IPS-11a (cell line): Measurements from ENCODE around the gene RDH5.
A peak's percentile ranks its signal among the peaks of the same experiment; 100 is the strongest.

ENCODE experiments used
- H3K4me3 ChIP-seq: one replicate; pipeline ENCODE4 v1.5.1; 2013; ENCODE audit warnings: low read depth, low read length, control low read depth

The RDH5 gene, protein sequence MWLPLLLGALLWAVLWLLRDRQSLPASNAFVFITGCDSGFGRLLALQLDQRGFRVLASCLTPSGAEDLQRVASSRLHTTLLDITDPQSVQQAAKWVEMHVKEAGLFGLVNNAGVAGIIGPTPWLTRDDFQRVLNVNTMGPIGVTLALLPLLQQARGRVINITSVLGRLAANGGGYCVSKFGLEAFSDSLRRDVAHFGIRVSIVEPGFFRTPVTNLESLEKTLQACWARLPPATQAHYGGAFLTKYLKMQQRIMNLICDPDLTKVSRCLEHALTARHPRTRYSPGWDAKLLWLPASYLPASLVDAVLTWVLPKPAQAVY

DNA sequence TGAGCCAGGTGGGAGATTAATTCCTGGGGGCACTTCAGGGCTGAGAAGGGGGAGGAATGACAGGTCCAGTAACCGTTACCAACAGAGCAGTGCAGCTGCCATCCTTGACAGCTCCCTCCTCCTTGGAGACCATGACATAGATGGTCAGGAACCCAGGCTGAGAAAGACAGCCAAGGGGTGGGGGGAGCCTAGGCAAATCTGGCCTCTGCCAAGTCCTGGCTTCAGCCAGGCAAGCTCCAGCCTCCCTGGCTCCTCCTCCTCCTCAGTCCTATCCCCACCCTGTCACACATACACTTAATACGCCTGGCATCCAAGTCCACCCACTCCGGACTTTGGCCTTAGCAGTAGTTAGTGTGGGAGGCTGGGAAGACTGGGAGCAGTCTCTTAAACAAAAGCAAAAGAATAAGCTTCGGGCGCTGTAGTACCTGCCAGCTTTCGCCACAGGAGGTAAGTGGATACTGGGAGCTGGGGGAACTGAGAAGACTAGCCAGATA lies at the start of gene RDH5:
Gene RDH5 (plus strand): TSS at position 323 of the 494 bp plus-strand sequence. CDS start 792 bp downstream, outside the sequence.
- no peak within 1 kb of the TSS for H3K4me3 ChIP-seq

DNA sequence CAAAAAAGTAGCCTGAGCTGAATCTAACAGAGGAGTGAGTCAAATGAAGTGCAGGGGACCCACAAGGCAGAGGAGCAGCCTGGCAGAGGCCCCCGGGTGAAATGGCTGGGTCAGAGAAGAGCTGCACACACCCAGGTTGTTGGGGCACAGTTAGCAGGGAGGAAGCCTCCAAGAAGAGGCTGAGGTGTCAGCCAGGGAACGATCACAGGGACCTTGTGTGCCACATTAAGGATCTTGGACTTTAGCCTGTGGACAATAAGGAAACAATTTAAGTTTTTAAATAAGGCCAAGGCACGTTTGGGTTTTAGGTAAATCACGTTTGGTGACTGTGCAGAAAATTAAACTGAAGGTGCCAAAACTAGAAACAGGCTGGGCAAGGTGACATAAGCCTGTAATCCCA lies 48.4 kb upstream of the RDH5 start:
- H3K4me3 ChIP-seq: no peak overlapping the region

DNA sequence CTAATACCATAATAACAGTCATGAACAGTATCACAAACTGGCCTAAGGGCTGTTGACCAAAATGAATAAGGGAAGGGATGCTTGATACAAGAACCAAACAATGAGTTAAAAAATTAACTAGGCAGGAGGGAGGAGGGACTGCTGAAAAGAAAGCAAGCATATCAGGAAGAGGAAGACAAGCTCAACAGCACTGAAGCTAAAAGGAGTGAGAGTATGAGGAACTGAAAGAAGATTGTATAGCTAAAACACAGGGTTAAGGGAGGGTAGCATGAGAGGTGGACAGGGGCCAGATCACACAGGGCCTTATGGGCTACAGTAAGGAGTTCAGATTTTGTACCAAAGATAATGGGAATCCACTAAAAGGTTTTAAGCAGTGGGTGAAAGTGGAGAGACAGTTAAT lies 46.6 kb upstream of the RDH5 start:
- H3K4me3 ChIP-seq: no peak overlapping the region

DNA sequence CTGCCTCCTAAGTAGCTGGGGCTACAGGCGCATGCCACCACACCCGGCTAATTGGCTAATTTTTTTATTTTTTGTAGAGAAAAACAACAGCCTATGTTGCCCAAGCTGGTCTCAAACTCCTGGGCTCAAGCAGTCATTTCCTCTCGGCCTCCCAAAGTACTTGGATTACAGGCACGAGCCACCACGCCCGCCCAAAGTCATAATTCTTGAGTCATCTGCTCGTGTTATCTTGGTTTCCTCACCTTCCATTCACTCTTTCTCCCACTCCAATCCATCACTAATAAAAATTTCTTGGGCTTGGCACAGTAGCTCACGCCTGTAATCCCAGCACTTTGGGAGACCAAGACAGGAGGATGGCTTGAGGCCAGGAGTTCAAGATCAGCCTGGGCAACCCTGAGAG lies 44.5 kb upstream of the RDH5 start:
- no peak overlapping the region for H3K4me3 ChIP-seq

DNA sequence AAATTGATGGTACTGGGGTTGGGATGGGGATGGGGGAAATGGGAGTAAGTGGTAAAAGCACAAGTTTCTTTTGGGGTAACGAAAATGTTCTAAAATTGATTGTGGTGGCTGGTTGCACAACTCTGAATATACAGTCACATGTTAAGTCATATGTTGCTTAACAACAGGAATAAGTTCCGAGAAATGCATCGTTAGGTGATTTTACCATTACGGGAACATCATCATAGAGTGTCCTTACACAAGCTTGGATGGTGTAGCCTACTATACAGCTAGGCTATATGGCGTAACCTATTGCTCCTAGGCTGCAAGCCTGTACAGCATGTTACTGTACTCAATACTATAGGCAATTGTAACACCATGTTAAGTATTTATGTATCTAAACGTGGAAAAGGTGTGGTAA lies 43.5 kb upstream of the RDH5 start:
- H3K4me3 ChIP-seq: no peak overlapping the region

DNA sequence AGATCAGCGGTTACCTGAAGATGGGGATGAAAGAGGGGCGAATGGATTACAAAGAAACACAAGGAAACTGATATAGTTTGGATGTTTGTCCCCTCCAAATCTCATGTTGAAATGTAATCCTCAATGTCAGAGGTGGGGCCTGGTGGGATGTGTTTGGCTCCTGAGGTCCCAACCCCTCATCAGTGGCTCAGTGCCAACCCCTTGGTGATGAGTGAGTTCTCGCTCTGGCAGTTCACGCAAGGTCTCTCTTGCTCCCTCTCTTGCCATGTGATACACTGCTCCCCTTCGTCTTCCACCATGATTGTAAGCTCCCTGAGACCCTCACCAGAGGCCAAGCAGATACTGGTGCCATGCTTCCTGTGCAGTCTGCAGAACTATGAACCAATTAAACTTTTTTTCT lies 40.5 kb upstream of the RDH5 start:
- no peak overlapping the region for H3K4me3 ChIP-seq

DNA sequence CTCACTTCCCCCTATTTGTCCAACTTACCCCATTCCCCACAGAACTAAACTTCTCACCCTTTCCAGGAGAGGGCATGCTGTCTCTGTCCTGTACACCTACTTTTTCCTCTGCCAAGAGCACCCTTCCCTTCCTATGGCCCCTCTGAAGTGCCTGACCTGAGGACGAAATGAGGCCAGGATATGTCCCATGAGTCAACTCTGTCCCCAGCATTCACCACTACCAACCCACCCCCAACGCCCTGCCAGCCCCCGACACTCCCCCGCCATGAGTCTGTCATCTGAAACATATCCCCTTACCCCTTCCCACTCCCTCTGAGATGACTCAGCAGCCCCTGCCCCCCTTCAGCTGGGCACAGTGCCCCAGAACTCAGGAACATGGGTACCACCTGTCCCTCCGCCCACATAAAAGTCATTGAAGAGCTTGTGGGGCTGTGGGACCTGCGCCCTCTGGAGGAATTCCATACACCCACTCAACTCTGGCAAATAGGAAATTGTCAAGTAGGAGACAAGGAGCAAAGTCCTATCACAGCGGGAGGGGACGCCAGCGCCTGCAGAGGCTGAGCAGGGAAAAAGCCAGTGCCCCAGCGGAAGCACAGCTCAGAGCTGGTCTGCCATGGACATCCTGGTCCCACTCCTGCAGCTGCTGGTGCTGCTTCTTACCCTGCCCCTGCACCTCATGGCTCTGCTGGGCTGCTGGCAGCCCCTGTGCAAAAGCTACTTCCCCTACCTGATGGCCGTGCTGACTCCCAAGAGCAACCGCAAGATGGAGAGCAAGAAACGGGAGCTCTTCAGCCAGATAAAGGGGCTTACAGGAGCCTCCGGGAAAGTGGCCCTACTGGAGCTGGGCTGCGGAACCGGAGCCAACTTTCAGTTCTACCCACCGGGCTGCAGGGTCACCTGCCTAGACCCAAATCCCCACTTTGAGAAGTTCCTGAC lies 38.8 kb upstream of the RDH5 start:
- H3K4me3 ChIP-seq: peak overlapping the region; percentile 41

DNA sequence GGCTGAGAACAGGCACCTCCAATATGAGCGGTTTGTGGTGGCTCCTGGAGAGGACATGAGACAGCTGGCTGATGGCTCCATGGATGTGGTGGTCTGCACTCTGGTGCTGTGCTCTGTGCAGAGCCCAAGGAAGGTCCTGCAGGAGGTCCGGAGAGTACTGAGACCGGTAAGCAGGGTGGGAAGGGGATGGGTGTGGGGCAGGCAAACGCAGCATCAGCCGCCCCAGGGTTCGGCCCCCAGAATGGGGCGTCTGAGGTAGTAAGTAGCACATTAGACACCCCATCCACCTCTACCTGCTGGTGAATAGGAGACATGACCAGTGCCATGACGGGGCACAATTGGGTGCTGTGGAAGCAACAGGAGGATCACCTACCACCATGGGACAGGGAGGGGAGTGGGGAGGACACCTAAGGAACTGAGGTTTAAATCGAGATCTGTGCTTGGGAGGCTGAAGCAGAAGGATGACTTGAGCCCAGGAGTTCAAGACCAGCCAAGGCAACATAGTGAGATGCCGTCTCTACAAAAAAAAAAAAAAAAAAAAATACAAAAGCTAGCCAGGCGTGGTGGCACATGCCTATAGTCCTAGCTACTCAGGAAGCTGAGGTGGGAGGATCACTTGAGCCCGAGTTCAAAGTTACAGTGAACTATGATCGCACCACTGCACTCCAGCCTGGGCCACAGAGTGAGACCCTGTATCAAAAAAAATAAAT lies 38.0 kb upstream of the RDH5 start:
- peak overlapping the region; percentile 41 for H3K4me3 ChIP-seq

GRCh38 chr12:55683676-55684075 lies 36.5 kb upstream of the RDH5 start:
- no peak overlapping the region for H3K4me3 ChIP-seq

GRCh38 chr12:55684761-55685370 lies 35.3 kb upstream of the RDH5 start:
- H3K4me3 ChIP-seq: no peak overlapping the region

DNA sequence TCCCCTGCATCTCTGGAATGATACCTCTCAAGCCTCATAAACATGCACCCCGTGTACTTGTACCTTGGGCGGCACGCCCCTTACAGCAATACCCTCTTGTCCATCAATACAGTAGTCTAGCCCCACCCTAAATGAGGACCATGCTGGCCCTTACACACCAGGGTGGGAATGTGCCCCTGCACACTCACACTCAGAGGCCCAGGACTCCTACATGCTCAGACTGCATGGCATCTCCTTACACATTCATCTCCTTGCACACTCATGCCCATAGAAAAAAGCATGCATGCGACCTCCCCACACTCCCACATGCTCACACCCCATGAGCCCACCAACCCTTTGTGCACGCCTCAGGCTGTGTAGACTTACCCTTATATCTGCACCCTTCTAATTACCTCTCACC lies 34.5 kb upstream of the RDH5 start:
- H3K4me3 ChIP-seq: no peak overlapping the region

GRCh38 chr12:55686366-55687010 lies 33.7 kb upstream of the RDH5 start:
- no peak overlapping the region for H3K4me3 ChIP-seq

DNA sequence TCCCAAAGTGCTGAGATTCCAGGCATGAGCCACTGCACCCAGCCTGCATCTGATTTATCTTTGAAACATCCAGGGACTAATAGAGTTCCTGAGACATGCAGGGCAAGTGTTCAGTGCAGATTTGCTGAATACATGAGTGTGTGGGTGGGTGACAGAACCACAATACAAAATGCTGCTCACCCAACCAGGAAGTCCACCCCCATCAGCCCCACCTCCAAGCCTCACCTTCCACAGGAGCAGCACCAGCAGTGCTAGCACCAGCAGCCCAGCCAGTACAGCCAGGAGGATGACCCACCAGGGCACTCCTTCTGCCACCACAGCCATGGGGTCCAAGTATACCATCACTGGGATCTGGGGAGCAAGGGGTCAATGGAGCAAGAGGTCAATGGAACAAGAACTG lies 32.4 kb upstream of the RDH5 start:
- H3K4me3 ChIP-seq: no peak overlapping the region

DNA sequence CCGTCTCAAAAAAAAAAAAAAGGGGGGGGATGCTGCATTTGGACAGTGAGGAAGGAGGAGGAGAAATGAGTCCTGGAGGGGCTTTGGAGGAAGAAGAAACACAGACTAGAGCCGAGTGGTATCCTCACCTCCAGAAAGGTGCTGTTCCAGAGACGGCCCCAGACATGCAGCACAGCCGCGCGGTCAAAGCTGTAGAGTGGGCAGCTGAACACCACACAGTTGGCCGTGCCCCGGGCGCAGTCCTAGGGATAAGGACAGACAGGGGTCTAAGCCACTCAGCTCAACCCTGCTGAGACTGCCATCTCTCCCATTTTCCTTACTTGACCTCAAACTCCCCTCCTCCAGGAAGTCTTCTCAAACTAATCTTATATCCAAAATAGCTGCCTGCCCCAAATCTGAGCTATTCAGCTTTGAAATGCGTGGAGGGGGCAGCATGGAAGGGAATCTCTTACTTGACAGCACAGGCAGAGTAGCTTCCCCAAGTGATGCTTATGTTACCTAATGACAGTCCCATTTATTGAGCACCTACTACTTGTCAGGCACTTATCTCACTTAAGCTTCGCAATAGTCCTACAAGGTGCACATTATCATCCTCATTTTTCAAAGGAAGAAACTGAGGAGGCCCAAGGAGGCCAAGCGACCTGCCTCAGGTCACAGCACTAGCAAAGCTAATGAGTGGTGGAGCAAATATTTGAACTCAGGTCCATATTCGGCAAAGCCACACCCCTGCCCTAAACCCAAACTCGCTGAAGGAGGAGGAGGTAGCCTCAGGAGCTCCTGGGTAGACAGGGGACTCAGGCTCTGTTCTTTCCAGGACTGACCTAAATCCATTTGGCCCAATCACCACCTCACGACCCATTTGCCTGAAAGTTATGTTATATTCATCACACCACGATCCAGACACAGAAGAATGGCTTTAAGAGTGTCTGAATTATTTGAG lies 31.2 kb upstream of the RDH5 start:
- H3K4me3 ChIP-seq: no peak overlapping the region

DNA sequence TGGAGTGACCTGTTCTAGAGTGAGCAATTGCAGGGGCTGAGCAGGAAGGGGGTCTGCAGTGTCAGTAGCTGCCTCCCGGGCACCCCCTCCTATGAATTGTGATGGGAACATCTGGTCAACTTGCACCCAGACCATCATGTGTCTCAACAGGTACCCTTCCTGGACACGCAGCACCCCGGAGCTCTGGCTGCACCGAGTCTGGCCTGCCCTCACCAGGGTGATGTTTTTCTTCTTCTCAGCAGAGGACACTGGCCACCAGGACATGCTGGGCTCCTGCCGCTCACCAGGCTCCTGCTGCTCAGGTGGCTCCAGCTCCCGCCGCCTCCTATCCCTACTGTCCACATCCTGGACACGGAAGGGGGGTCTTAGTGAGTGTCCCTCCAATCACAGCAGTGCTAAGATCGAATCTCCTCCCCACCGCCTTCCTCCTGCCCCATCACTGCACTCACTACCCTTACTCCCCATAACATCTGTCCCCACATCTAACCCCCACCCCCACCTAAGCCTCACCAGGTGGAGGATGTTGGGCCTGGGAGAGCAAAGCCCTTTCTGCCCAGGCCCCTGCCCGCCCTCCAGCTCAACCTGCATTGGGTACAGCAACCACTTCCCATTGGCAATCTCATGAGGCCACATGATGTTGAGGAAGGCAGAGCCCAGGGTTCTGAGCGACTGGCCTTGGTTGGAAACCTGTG lies 27.4 kb upstream of the RDH5 start:
- no peak overlapping the region for H3K4me3 ChIP-seq

- H3K4me3 ChIP-seq: no peak overlapping the region
Observed at GRCh38 chr12:55693323-55694187, 26.6 kb upstream of the RDH5 start.

GRCh38 chr12:55694188-55694515 lies 26.0 kb upstream of the RDH5 start:
- no peak overlapping the region for H3K4me3 ChIP-seq

DNA sequence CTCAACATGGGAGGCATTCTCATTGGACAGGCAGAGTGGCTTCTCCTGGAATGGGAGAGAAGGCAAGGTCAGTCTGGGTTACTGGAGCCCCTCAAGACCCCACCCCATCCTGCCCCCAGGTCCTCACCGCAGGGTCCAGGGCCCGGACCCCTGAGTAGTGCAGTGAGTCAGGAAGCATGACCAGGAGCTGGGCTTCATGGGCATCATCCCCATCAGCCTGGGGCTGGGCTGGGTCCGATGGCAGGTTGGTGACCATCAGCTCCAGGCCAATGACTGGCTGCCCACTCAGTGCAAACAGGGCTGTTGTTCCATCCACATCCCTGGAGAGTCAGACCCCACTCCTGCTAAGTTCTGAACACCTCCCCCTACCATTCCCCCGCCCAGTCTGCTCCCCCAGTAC lies 25.5 kb upstream of the RDH5 start:
- H3K4me3 ChIP-seq: no peak overlapping the region
